Liver (tissue), 9 donors: ENCODE data around the gene NECAB2. TPM values are rescaled to one million over a fixed set of nuclear protein-coding genes. Genes with fewer than 3 reads are reported as not detected.

ENCODE experiments used
- DNase-seq: peaks from one replicate; pipeline ENCODE4 v3.0.0-alpha.2; 2017; ENCODE audit warnings: low spot score
- H3K27ac ChIP-seq, 2 donors: one replicate each; pipeline ENCODE4 v1.7.0; 2013; ENCODE audit warnings: inconsistent platforms in 2 of 2, low read length in 2 of 2, control low read depth in 1 of 2, low read depth in 1 of 2, mild to moderate bottlenecking in 1 of 2
- H3K27me3 ChIP-seq, 4 donors: one replicate each; pipeline versions ENCODE4 v1.6.1 to v1.7.0; 2013; ENCODE audit warnings: low read length in 3 of 4, inconsistent platforms in 1 of 4, mild to moderate bottlenecking in 1 of 4, moderate library complexity in 1 of 4; ENCODE audit not compliant: control insufficient read depth in 4 of 4, insufficient read depth in 4 of 4
- H3K36me3 ChIP-seq, 4 donors: one replicate each; pipeline versions ENCODE4 v1.6.1 to v1.7.0; 2013; ENCODE audit warnings: low read length in 3 of 4, mild to moderate bottlenecking in 3 of 4, low read depth in 1 of 4, moderate library complexity in 1 of 4; ENCODE audit not compliant: control insufficient read depth in 4 of 4, insufficient read depth in 3 of 4
- H3K4me1 ChIP-seq, 4 donors: one replicate each; pipeline versions ENCODE4 v1.6.1 to v1.7.0; 2013; ENCODE audit warnings: low read length in 3 of 4, mild to moderate bottlenecking in 3 of 4, moderate library complexity in 1 of 4; ENCODE audit not compliant: control insufficient read depth in 4 of 4, insufficient read depth in 4 of 4
- H3K4me3 ChIP-seq, 3 donors: one replicate each; pipeline versions ENCODE4 v1.6.1 to v1.7.0; 2013; ENCODE audit warnings: low read length in 3 of 3, control low read depth in 1 of 3, low read depth in 1 of 3, mild to moderate bottlenecking in 1 of 3
- H3K9ac ChIP-seq, 2 donors: one replicate each; pipeline ENCODE4 v1.7.0; 2013; ENCODE audit warnings: low read length in 2 of 2, mild to moderate bottlenecking in 2 of 2, moderate library complexity in 2 of 2, control low read depth in 1 of 2, low read depth in 1 of 2
- H3K9me3 ChIP-seq, 4 donors: one replicate each; pipeline versions ENCODE4 v1.6.1 to v1.7.0; 2013; ENCODE audit warnings: low read length in 3 of 4; ENCODE audit not compliant: control insufficient read depth in 4 of 4
- ATF3 ChIP-seq: IDR thresholded peaks from 2 replicates; pipeline ENCODE4 v1.6.1; 2016; ENCODE audit warnings: antibody characterized with exemption
- CTCF ChIP-seq: fragments of 150-350 bp; IDR thresholded peaks from 2 replicates; pipeline ENCODE4 v1.5.1; 2017; ENCODE audit warnings: improper control_type of control experiment, low read depth, low read length; ENCODE audit not compliant: missing input control
- FOXA1 ChIP-seq: IDR thresholded peaks from 2 replicates; pipeline ENCODE4 v1.6.1; 2016; ENCODE audit warnings: antibody characterized with exemption
- FOXA2 ChIP-seq: IDR thresholded peaks from 2 replicates; pipeline ENCODE4 v1.6.1; 2016; ENCODE audit warnings: antibody characterized with exemption
- HNF4A ChIP-seq, 2 donors: conservative IDR thresholded peaks; 2 replicates each; pipeline ENCODE4 v1.6.1; 2016; ENCODE audit warnings: antibody characterized with exemption in 2 of 2, mild to moderate bottlenecking in 2 of 2
- JUND ChIP-seq, 2 donors: IDR thresholded peaks; 2 replicates each; pipeline ENCODE4 v1.6.1; 2016; ENCODE audit warnings: antibody characterized with exemption in 2 of 2
- MAX ChIP-seq: IDR thresholded peaks from 2 replicates; pipeline ENCODE4 v1.6.1; 2016; ENCODE audit warnings: antibody characterized with exemption
- NR2F2 ChIP-seq: IDR thresholded peaks from 2 replicates; pipeline ENCODE4 v1.6.1; 2016; ENCODE audit warnings: antibody characterized with exemption
- RAD21 ChIP-seq, 2 donors: IDR thresholded peaks; 2 replicates each; pipeline ENCODE4 v1.6.1; 2016; ENCODE audit warnings: antibody characterized with exemption in 2 of 2, mild to moderate bottlenecking in 2 of 2
- REST ChIP-seq: IDR thresholded peaks from 2 replicates; pipeline ENCODE4 v1.6.1; 2016; ENCODE audit warnings: antibody characterized with exemption, mild to moderate bottlenecking
- RXRA ChIP-seq, 2 donors: IDR thresholded peaks; 2 replicates each; pipeline ENCODE4 v1.6.1; 2017 to 2018; ENCODE audit warnings: antibody characterized with exemption in 2 of 2, mild to moderate bottlenecking in 1 of 2
- SP1 ChIP-seq: IDR thresholded peaks from 2 replicates; pipeline ENCODE4 v1.6.1; 2018; ENCODE audit warnings: antibody characterized with exemption, mild to moderate bottlenecking
- YY1 ChIP-seq: IDR thresholded peaks from 2 replicates; pipeline ENCODE4 v1.6.1; 2016; ENCODE audit warnings: antibody characterized with exemption, mild to moderate bottlenecking
- ZBTB33 ChIP-seq: IDR thresholded peaks from 2 replicates; pipeline ENCODE4 v1.6.1; 2016; ENCODE audit warnings: antibody characterized with exemption
- WGBS: extraction: QIAGEN DNeasy Blood & Tissue Kit; methylation state at CpG from one replicate; pipeline ENCODE4 v1.1.7; 2013; 5-methylcytosine and 5-hydroxymethylcytosine counted together
- polyA plus RNA-seq, 2 donors: library from polyadenylated mRNA; stranded (reverse) in 1 of 2; unstranded in 1 of 2; fragments of 200-250 nt in 1 of 2; fragments of >200 nt in 1 of 2; fragmentation: Nextera tagmentation in 1 of 2; extraction: Ambion mirVana in 1 of 2; gene quantifications; one replicate each; pipeline versions ENCODE4 v1.2.1 to v1.2.3, GENCODE V29; 2013 to 2015
- total RNA-seq, 2 donors: library from RNA; depleted of rRNA; stranded (reverse); fragments of >200 nt; gene quantifications; one replicate each; pipeline ENCODE4 v1.2.3, GENCODE V29; 2014
- donor health status: healthy.
- donor health status: healthy.
- donor health status: healthy.
- donor health status: healthy.
- donor health status: healthy.

The NECAB2 gene
- total and polyA plus RNA-seq, 4 donors: 2.7 to 3.8 (median 2.9) TPM; not detected in 1

GRCh38 chr16:83963277-83964119, 4.5 kb upstream of the NECAB2 start:
- WGBS: 86% methylated on average over 22 of the region's 22 CpGs
- H3K36me3 ChIP-seq: peaks cover 20 to 74% (median 60%) of the 10 kb centered on the region in 4 donors
- H3K4me3 ChIP-seq: no peak overlapping the region
- no peak for DNase-seq
- no peak overlapping the region for H3K27ac ChIP-seq
- TF ChIP-seq ZBTB33 (no peak), SP1 (no peak), RAD21 (IDR thresholded peaks at IDR 0.05) (no peak), HNF4A (conservative IDR thresholded peaks at IDR 0.05) (no peak), NR2F2 (no peak), FOXA1 (no peak), YY1 (no peak), REST (no peak), MAX (no peak)
- H3K9ac ChIP-seq: no peak overlapping the region
- H3K9me3 ChIP-seq: no peaks in the 10 kb centered on the region
- H3K4me1 ChIP-seq: no peaks in the 10 kb centered on the region
- no peaks in the 10 kb centered on the region for H3K27me3 ChIP-seq

GRCh38 chr16:83964684-83965443, 3.2 kb upstream of the NECAB2 start:
- Histone ChIP-seq H3K27me3 (no peaks in the 10 kb centered on the region), H3K4me1 (no peaks in the 10 kb centered on the region), H3K36me3 (peaks cover 13 to 60% (median 46%) of the 10 kb centered on the region in 4 donors), H3K9me3 (no peaks in the 10 kb centered on the region), H3K27ac (no peak overlapping the region), H3K4me3 (no peak overlapping the region), H3K9ac (no peak overlapping the region)
- DNase-seq: no peak
- 89% methylated on average over 26 of the region's 26 CpGs for WGBS
- no peak for TF ChIP-seq HNF4A (conservative IDR thresholded peaks at IDR 0.05)
- no peak for TF ChIP-seq MAX
- no peak for TF ChIP-seq RAD21 (IDR thresholded peaks at IDR 0.05)
- TF ChIP-seq CTCF: no peak
- no peak for TF ChIP-seq REST
- TF ChIP-seq ZBTB33: no peak
- no peak for TF ChIP-seq NR2F2
- no peak for TF ChIP-seq YY1
- TF ChIP-seq SP1: no peak
- no peak for TF ChIP-seq JUND (IDR thresholded peaks at IDR 0.05)
- TF ChIP-seq ATF3: no peak
- TF ChIP-seq FOXA2: no peak
- no peak for TF ChIP-seq RXRA (IDR thresholded peaks at IDR 0.05)
